Measurements from ENCODE around the gene RBBP8NL. TPM values are rescaled to one million over a fixed set of nuclear protein-coding genes. Genes with fewer than 3 reads are reported as not detected.

RBBP8NL gene
- total and polyA plus RNA-seq, 2 of the 8 experiments (the other 6 are each of a cell fraction or from before 2014, with no cell fraction given): 0.43 to 0.48 TPM

DNA sequence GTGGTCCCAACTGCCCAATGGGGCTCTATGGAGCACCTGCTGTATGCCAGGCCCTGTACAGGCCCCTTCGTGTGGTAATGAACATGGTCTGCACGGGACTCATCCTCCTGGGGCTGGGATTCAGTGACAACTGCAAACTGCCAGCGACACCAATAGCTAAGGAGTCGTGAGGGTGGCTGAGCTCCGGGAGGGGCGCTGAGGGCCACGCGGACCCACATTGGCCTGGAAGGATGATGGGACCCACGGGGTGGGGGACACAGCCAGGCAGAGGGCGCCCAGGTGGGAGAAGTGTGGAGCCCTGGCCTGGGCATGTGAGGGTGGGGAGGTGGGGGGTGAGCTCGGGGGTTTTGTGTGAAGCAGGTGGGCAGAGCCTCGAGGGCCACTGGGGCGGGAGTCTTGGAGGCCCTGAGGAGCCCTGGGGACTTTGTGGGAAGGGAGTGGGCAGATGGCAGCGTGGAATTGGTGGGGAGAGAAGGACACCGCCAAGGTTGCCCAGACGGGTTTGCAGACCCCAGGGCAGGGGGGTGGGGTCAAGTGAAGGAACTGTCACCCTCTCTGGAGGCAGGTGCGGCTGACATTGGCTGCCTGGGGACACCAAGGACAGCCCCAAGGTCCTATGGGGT is 26.0 kb upstream of the RBBP8NL start:
- H3K4ac ChIP-seq (replicated peaks; ENCODE audit: insufficient read length, low read depth, low read length): no peak overlapping the region
- no peak overlapping the region for H3K56ac ChIP-seq (replicated peaks; ENCODE audit: insufficient read length, low read depth, low read length)
- H2BK15ac ChIP-seq (ENCODE audit: low read length): no peak overlapping the region
- H3K27ac ChIP-seq (ENCODE audit: low read depth, low read length): no peak overlapping the region
- H4K91ac ChIP-seq (replicated peaks; ENCODE audit: insufficient read length, low read length): no peak overlapping the region
- DNase-seq (ENCODE audit: low read depth in 1 of 2, low spot score in 2 of 2): no peak
- H3K36me3 ChIP-seq (ENCODE audit: control insufficient read depth in 2 of 4, insufficient read depth in 4 of 4, low read length in 3 of 4): no peaks in the 10 kb centered on the region
- no peaks in the 10 kb centered on the region for H3K79me2 ChIP-seq (ENCODE audit: control insufficient read depth in 1 of 2, insufficient read depth in 2 of 2, low read length in 2 of 2)
- H3K27me3 ChIP-seq (replicated peaks in 1 of 4; ENCODE audit: control insufficient read depth in 3 of 4, extremely low read depth in 1 of 4, insufficient read depth in 3 of 4, low read length in 3 of 4): no peaks in the 10 kb centered on the region
- H2AK5ac ChIP-seq (ENCODE audit: low read depth, low read length): no peak overlapping the region
- H2BK120ac ChIP-seq (replicated peaks; ENCODE audit: low read depth, low read length): no peak overlapping the region
- H3K4me1 ChIP-seq (replicated peaks in 1 of 4; ENCODE audit: control insufficient read depth in 3 of 4, insufficient read depth in 4 of 4, low read length in 3 of 4): peaks cover 0 to 8% (median 1%) of the 10 kb centered on the region in 4 experiments; a peak in 1 of 7 replicates
- H3K14ac ChIP-seq (ENCODE audit: insufficient read length): no peak overlapping the region
- H2AFZ ChIP-seq (ENCODE audit: low read length): no peak overlapping the region
- POLR2A ChIA-PET (ENCODE audit: partially characterized antibody): interaction anchor here (1.1 kb wide), 1 partner anchor 30 kb away, joined by 3 read pairs; no protein-coding TSS in a partner anchor
- no peak overlapping the region for H3K23ac ChIP-seq (ENCODE audit: insufficient read length)
- H3K9ac ChIP-seq (replicated peaks in 1 of 4; ENCODE audit: extremely low read depth in 1 of 4, low read depth in 3 of 4, low read length in 3 of 4): no peak overlapping the region
- CTCF ChIA-PET (ENCODE audit: partially characterized antibody): interaction anchor here (0.8 to 2.1 kb wide), 5 partner anchors 10 to 157 kb away, joined by 3 to 8 read pairs (median 4); no protein-coding TSS in a partner anchor
- H2BK5ac ChIP-seq (ENCODE audit: low read depth, low read length): no peak overlapping the region
- H4K20me1 ChIP-seq (replicated peaks in 1 of 2; ENCODE audit: control insufficient read depth in 1 of 2, insufficient read depth in 2 of 2, low read length in 2 of 2): no peaks in the 10 kb centered on the region
- no peak overlapping the region for H3K4me3 ChIP-seq (ENCODE audit: extremely low read depth in 1 of 4, insufficient read depth in 2 of 4, low read depth in 3 of 4, low read length in 4 of 4)
- WGBS, 2 experiments (ENCODE audit: extremely low coverage in 1 of 2, insufficient coverage in 1 of 2, insufficient read length in 1 of 2, insufficient replicate concordance in 2 of 2, low coverage in 1 of 2, low lambda C conversion rate in 2 of 2, missing lambda C conversion rate in 1 of 2): 93% methylated on average over 15 of the region's 17 CpGs; no CpG with 5 or more reads in 1 of the 2 experiments
- H3K18ac ChIP-seq (ENCODE audit: extremely low read depth, low read length): no peak overlapping the region
- no peak overlapping the region for H3K4me2 ChIP-seq (ENCODE audit: insufficient read depth in 1 of 2, low read depth in 2 of 2, low read length in 2 of 2)
- no peaks in the 10 kb centered on the region for H3K9me3 ChIP-seq (ENCODE audit: insufficient read depth in 2 of 2, low read depth in 1 of 2, low read length in 1 of 2)
- H3K79me1 ChIP-seq (ENCODE audit: low read depth, low read length): no peaks in the 10 kb centered on the region; the same call in 1 of the 2 replicates
- peaks cover 3% of the 10 kb centered on the region; the same call in 1 of the 2 replicates for H3K23me2 ChIP-seq (ENCODE audit: low read depth, low read length)
- no peak overlapping the region for H4K8ac ChIP-seq (ENCODE audit: extremely low read depth, insufficient read depth, low read length)
- no peak overlapping the region for H4K5ac ChIP-seq (ENCODE audit: insufficient read length, low read depth, low read length)
- H2BK12ac ChIP-seq (ENCODE audit: low read depth, low read length): no peak overlapping the region
- H2BK20ac ChIP-seq (ENCODE audit: low read length): no peak overlapping the region
- no peak for FAIRE-seq
- TF ChIP-seq SAP30 (IDR thresholded peaks at IDR 0.05; ENCODE audit: insufficient read depth, insufficient replicate concordance, low read length) (no peak), CTBP2 (IDR thresholded peaks at IDR 0.05; ENCODE audit: borderline replicate concordance, insufficient read depth, insufficient read length, low read length) (no peak), POLR2A (IDR thresholded peaks at IDR 0.05; ENCODE audit: control extremely low read depth in 1 of 2, low read depth in 2 of 2, low read length in 2 of 2) (no peak), TCF12 (IDR thresholded peaks at IDR 0.05; ENCODE audit: low read depth, low read length) (no peak), TBP (IDR thresholded peaks at IDR 0.05; ENCODE audit: low read depth, low read length) (no peak), JUN (IDR thresholded peaks at IDR 0.05; ENCODE audit: low read depth, low read length) (no peak), CHD1 (IDR thresholded peaks at IDR 0.05; ENCODE audit: low read depth, low read length) (no peak)
- TF ChIP-seq, protein P1, sequence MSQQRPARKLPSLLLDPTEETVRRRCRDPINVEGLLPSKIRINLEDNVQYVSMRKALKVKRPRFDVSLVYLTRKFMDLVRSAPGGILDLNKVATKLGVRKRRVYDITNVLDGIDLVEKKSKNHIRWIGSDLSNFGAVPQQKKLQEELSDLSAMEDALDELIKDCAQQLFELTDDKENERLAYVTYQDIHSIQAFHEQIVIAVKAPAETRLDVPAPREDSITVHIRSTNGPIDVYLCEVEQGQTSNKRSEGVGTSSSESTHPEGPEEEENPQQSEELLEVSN (IDR thresholded peaks at IDR 0.05): no peak
- TF ChIP-seq, protein P2, sequence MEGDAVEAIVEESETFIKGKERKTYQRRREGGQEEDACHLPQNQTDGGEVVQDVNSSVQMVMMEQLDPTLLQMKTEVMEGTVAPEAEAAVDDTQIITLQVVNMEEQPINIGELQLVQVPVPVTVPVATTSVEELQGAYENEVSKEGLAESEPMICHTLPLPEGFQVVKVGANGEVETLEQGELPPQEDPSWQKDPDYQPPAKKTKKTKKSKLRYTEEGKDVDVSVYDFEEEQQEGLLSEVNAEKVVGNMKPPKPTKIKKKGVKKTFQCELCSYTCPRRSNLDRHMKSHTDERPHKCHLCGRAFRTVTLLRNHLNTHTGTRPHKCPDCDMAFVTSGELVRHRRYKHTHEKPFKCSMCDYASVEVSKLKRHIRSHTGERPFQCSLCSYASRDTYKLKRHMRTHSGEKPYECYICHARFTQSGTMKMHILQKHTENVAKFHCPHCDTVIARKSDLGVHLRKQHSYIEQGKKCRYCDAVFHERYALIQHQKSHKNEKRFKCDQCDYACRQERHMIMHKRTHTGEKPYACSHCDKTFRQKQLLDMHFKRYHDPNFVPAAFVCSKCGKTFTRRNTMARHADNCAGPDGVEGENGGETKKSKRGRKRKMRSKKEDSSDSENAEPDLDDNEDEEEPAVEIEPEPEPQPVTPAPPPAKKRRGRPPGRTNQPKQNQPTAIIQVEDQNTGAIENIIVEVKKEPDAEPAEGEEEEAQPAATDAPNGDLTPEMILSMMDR (IDR thresholded peaks at IDR 0.05; ENCODE audit: control extremely low read depth in 1 of 3, insufficient read depth in 1 of 3, low read depth in 1 of 3, low read length in 3 of 3): no peak

All from H1 (cell line).